GM21367 (cell line): ENCODE measurements around the gene MRFAP1L1.

Experiments
- ATAC-seq: cut with Tn5 transposase; IDR thresholded peaks from one replicate; pipeline ENCODE4 v1.9.1; 2021; ENCODE audit not compliant: unreplicated experiment

The MRFAP1L1 gene

GRCh38 chr4:6716958-6717655 lies 7.4 kb upstream of the MRFAP1L1 start:
- ATAC-seq, result no peak

GRCh38 chr4:6716018-6716911 lies 6.6 kb upstream of the MRFAP1L1 start, which contains the start of gene BLOC1S4:
Gene BLOC1S4, plus strand, starts transcription at chr4:6716174. Its CDS starts 36 bp downstream, at chr4:6716210.
- peak; percentile 72 for ATAC-seq

GRCh38 chr4:6715704-6716017 lies 6.0 kb upstream of the MRFAP1L1 start:
- ATAC-seq, result no peak

- ATAC-seq, result no peak
These were observed 5.3 kb upstream of the MRFAP1L1 start for GRCh38 chr4:6714954-6715353.

- no peak for ATAC-seq
These were observed 1.3 kb upstream of the MRFAP1L1 start for GRCh38 chr4:6710996-6711395.

- ATAC-seq, result no peak
These were observed 617 bp upstream of the MRFAP1L1 start for GRCh38 chr4:6710282-6710681.

- no peak for ATAC-seq
These were observed 3.5 kb downstream of the MRFAP1L1 start for GRCh38 chr4:6706173-6706572.

- no peak for ATAC-seq
These were observed 4.0 kb downstream of the MRFAP1L1 start for GRCh38 chr4:6705646-6706045.

GRCh38 chr4:6703786-6704185 lies 5.9 kb downstream of the MRFAP1L1 start:
- no peak for ATAC-seq

- no peak for ATAC-seq
These were observed 6.9 kb downstream of the MRFAP1L1 start for GRCh38 chr4:6702761-6703160.

GRCh38 chr4:6701371-6701770 lies 8.3 kb downstream of the MRFAP1L1 start:
- no peak for ATAC-seq

GRCh38 chr4:6699903-6700302 lies 9.8 kb downstream of the MRFAP1L1 start:
- ATAC-seq, result no peak

GRCh38 chr4:6699388-6699787 lies 10.3 kb downstream of the MRFAP1L1 start:
- no peak for ATAC-seq

- ATAC-seq, result no peak
These were observed 12.5 kb downstream of the MRFAP1L1 start for GRCh38 chr4:6697131-6697530.

GRCh38 chr4:6696611-6697010 lies 13.1 kb downstream of the MRFAP1L1 start:
- no peak for ATAC-seq

- no peak for ATAC-seq
These were observed 13.7 kb downstream of the MRFAP1L1 start for GRCh38 chr4:6695660-6696610.

GRCh38 chr4:6694177-6694901 lies 15.3 kb downstream of the MRFAP1L1 start:
- ATAC-seq, result no peak

GRCh38 chr4:6693231-6694176 lies 16.2 kb downstream of the MRFAP1L1 start, which contains the start of gene S100P:
Gene S100P, plus strand, starts transcription at chr4:6693878. Its CDS starts 55 bp downstream, at chr4:6693933.
- ATAC-seq, result no peak

- ATAC-seq, result no peak
These were observed 16.9 kb downstream of the MRFAP1L1 start for GRCh38 chr4:6692806-6693205.
